Measurements from ENCODE around the gene MEX3D.

GRCh38 chr19:1526066-1526778 is 41.9 kb downstream of the MEX3D start:
- TF ChIP-seq, protein P1, sequence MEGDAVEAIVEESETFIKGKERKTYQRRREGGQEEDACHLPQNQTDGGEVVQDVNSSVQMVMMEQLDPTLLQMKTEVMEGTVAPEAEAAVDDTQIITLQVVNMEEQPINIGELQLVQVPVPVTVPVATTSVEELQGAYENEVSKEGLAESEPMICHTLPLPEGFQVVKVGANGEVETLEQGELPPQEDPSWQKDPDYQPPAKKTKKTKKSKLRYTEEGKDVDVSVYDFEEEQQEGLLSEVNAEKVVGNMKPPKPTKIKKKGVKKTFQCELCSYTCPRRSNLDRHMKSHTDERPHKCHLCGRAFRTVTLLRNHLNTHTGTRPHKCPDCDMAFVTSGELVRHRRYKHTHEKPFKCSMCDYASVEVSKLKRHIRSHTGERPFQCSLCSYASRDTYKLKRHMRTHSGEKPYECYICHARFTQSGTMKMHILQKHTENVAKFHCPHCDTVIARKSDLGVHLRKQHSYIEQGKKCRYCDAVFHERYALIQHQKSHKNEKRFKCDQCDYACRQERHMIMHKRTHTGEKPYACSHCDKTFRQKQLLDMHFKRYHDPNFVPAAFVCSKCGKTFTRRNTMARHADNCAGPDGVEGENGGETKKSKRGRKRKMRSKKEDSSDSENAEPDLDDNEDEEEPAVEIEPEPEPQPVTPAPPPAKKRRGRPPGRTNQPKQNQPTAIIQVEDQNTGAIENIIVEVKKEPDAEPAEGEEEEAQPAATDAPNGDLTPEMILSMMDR (IDR thresholded peaks at IDR 0.05) = no peak
- no peak for TF ChIP-seq POLR2A (IDR thresholded peaks at IDR 0.05)
- no peak for TF ChIP-seq POLR2AphosphoS5 (IDR thresholded peaks at IDR 0.05; ENCODE audit: insufficient read depth in 1 of 2, low read depth in 1 of 2)

All from vagina (tissue), 2 donors.